SK-N-SH (cell line): Measurements from ENCODE around the gene KMT5C. TPM values are rescaled to one million over a fixed set of nuclear protein-coding genes. Genes with fewer than 3 reads are reported as not detected.

Source experiments
- CTCF ChIA-PET: fragments of 300-600, 350-600 bp; formaldehyde crosslinking; extraction: SDS; loops from one replicate; lab custom pipeline; 2021; lab: Yijun Ruan, JAX
- POLR2A ChIA-PET: fragments of 350-600 bp; sonication (Branson Sonifier 250); formaldehyde crosslinking; extraction: SDS; loops from one replicate; lab custom pipeline; 2020; ENCODE audit warnings: antibody characterized with exemption, inconsistent platforms; lab: Yijun Ruan, JAX
- DNase-seq: peaks from one replicate; pipeline ENCODE4 v3.0.0; 2012
- H2AFZ ChIP-seq: fragments of 200-600 bp; sonication (generic); 2 replicates; pipeline ENCODE4 v1.8.1; 2016; ENCODE audit warnings: antibody characterized with exemption, mild to moderate bottlenecking, low read depth
- H3F3A ChIP-seq: fragments of 200-600 bp; sonication (generic); replicated peaks from 2 replicates; pipeline ENCODE3; 2016; ENCODE audit warnings: antibody characterized with exemption, mild to moderate bottlenecking; ENCODE audit not compliant: insufficient read depth
- H3K27ac ChIP-seq, 2 experiments: fragments of 200-500 bp in 1 of 2; fragments of 200-600 bp in 1 of 2; sonication (Bioruptor generic) in 1 of 2; sonication (generic), shearing (Covaris generic) in 1 of 2; 2 replicates each; pipeline versions ENCODE4 v1.5.1 to v1.6.1; 2014 to 2016; ENCODE audit warnings: low read depth in 2 of 2, inconsistent platforms in 1 of 2, low read length in 1 of 2, mild to moderate bottlenecking in 1 of 2, mixed read lengths in 1 of 2
- H3K27me3 ChIP-seq: fragments of 200-600 bp; sonication (generic), shearing (Covaris generic); 2 replicates; pipeline ENCODE4 v1.6.1; 2016; ENCODE audit warnings: mixed run types; ENCODE audit not compliant: insufficient read depth
- H3K36me3 ChIP-seq, 2 experiments: fragments of 200-500 bp in 1 of 2; fragments of 200-600 bp in 1 of 2; sonication (Bioruptor generic) in 1 of 2; sonication (generic) in 1 of 2; replicated peaks in 1 of 2; 2 replicates each; pipeline versions ENCODE3 to v1.5.1; 2014 to 2016; ENCODE audit warnings: low read length in 1 of 2, mild to moderate bottlenecking in 1 of 2; ENCODE audit not compliant: insufficient read depth in 2 of 2, control insufficient read depth in 1 of 2
- H3K4me1 ChIP-seq, 2 experiments: fragments of 200-500 bp in 1 of 2; fragments of 200-600 bp in 1 of 2; sonication (Bioruptor generic) in 1 of 2; sonication (generic), shearing (Covaris generic) in 1 of 2; 2 replicates each; pipeline versions ENCODE4 v1.5.1 to v1.6.1; 2014 to 2016; ENCODE audit warnings: low read depth in 1 of 2, low read length in 1 of 2, mixed run types in 1 of 2; ENCODE audit not compliant: insufficient read depth in 2 of 2, control insufficient read depth in 1 of 2
- H3K4me2 ChIP-seq: fragments of 200-600 bp; sonication (generic), shearing (Covaris generic); 2 replicates; pipeline ENCODE4 v1.6.1; 2017; ENCODE audit warnings: mixed run types
- H3K4me3 ChIP-seq, 2 experiments: fragments of 200-500 bp in 1 of 2; fragments of 200-600 bp in 1 of 2; sonication (Bioruptor generic) in 1 of 2; sonication (generic), shearing (Covaris generic) in 1 of 2; 2 replicates each; pipeline versions ENCODE4 v1.5.1 to v1.8.1; 2014 to 2016; ENCODE audit warnings: low read depth in 2 of 2, inconsistent platforms in 1 of 2, low read length in 1 of 2, mild to moderate bottlenecking in 1 of 2, mixed read lengths in 1 of 2, moderate library complexity in 1 of 2
- H3K79me2 ChIP-seq: fragments of 200-600 bp; sonication (generic); 2 replicates; pipeline ENCODE4 v1.8.1; 2017; ENCODE audit warnings: mild to moderate bottlenecking; ENCODE audit not compliant: insufficient read depth
- H3K9ac ChIP-seq: fragments of 200-600 bp; sonication (generic); 2 replicates; pipeline ENCODE4 v1.6.1; 2017; ENCODE audit warnings: mixed run types
- H3K9me2 ChIP-seq: fragments of 200-600 bp; sonication (generic); 2 replicates; pipeline ENCODE4 v1.6.1; 2017; ENCODE audit warnings: mixed run types
- H3K9me3 ChIP-seq: fragments of 200-600 bp; sonication (generic); 2 replicates; pipeline ENCODE4 v1.6.1; 2017; ENCODE audit warnings: mixed run types, mild to moderate bottlenecking, moderate library complexity
- H4K20me1 ChIP-seq: fragments of 200-600 bp; sonication (generic); 2 replicates; pipeline ENCODE4 v1.6.1; 2017; ENCODE audit warnings: mild to moderate bottlenecking, mixed run types; ENCODE audit not compliant: insufficient read depth
- CHD2 ChIP-seq: fragments of 150-350 bp; IDR thresholded peaks from 2 replicates; pipeline ENCODE4 v1.6.1; 2018; ENCODE audit warnings: low read length; ENCODE audit not compliant: partially characterized antibody
- FOSL2 ChIP-seq: IDR thresholded peaks from 2 replicates; pipeline ENCODE4 v1.4.0; 2012; ENCODE audit warnings: low read depth, mild to moderate bottlenecking, moderate library complexity, borderline replicate concordance
- FOXJ3 ChIP-seq: sonication (generic); formaldehyde crosslinking; IDR thresholded peaks from 2 replicates; pipeline ENCODE4 v1.5.1; 2020; ENCODE audit warnings: mild to moderate bottlenecking, missing genetic modification reagents
- FOXM1 ChIP-seq: IDR thresholded peaks from 2 replicates; pipeline ENCODE4 v1.4.0; 2012; ENCODE audit warnings: low read depth, mild to moderate bottlenecking
- GABPA ChIP-seq: IDR thresholded peaks from 2 replicates; pipeline ENCODE4 v1.4.0; 2012; ENCODE audit warnings: low read depth, mild to moderate bottlenecking
- NFIC ChIP-seq: IDR thresholded peaks from 2 replicates; pipeline ENCODE4 v1.4.0; 2012; ENCODE audit warnings: borderline replicate concordance
- NRF1 ChIP-seq: IDR thresholded peaks from 2 replicates; pipeline ENCODE4 v1.6.1; 2012; ENCODE audit warnings: low read depth, mild to moderate bottlenecking, low read length
- RXRA ChIP-seq: IDR thresholded peaks from 2 replicates; pipeline ENCODE4 v1.4.0; 2012; ENCODE audit warnings: low read depth, mild to moderate bottlenecking, borderline replicate concordance
- SMC3 ChIP-seq: IDR thresholded peaks from 2 replicates; pipeline ENCODE4 v1.6.1; 2012; ENCODE audit warnings: low read depth, low read length, improper control_type of control experiment
- TEAD4 ChIP-seq: IDR thresholded peaks from 2 replicates; pipeline ENCODE4 v1.4.0; 2012; ENCODE audit warnings: mild to moderate bottlenecking, borderline replicate concordance; ENCODE audit not compliant: insufficient read depth
- WGBS: methylation state at CpG from one replicate; pipeline ENCODE4 v1.1.6; 2017; ENCODE audit warnings: low lambda C conversion rate; 5-methylcytosine and 5-hydroxymethylcytosine counted together
- polyA plus RNA-seq, 3 experiments: library from polyadenylated mRNA; depleted of rRNA; stranded (reverse); fragments of >200 nt; gene quantifications; 2 replicates each; pipeline ENCODE4 v1.2.3, GENCODE V29; 2012
- TF ChIP-seq, protein P1 (sequence below): IDR thresholded peaks from 2 replicates; pipeline ENCODE4 v1.4.0; 2012; ENCODE audit warnings: low read depth, borderline replicate concordance
- TF ChIP-seq, protein P2 (sequence below): IDR thresholded peaks from 2 replicates; pipeline ENCODE4 v1.4.0; 2012; ENCODE audit warnings: low read depth
- TF ChIP-seq, protein P3 (sequence below): IDR thresholded peaks from 2 replicates; pipeline ENCODE4; 2012
- TF ChIP-seq, protein P4 (sequence below): fragments of 200-600 bp; sonication (generic); IDR thresholded peaks from 2 replicates; pipeline ENCODE4 v1.6.1; 2017; ENCODE audit warnings: antibody characterized with exemption, mild to moderate bottlenecking, moderate library complexity

The KMT5C gene
- polyA plus RNA-seq, 1 of the 3 experiments (the other 2 are of a cell fraction): 14.0 TPM

DNA sequence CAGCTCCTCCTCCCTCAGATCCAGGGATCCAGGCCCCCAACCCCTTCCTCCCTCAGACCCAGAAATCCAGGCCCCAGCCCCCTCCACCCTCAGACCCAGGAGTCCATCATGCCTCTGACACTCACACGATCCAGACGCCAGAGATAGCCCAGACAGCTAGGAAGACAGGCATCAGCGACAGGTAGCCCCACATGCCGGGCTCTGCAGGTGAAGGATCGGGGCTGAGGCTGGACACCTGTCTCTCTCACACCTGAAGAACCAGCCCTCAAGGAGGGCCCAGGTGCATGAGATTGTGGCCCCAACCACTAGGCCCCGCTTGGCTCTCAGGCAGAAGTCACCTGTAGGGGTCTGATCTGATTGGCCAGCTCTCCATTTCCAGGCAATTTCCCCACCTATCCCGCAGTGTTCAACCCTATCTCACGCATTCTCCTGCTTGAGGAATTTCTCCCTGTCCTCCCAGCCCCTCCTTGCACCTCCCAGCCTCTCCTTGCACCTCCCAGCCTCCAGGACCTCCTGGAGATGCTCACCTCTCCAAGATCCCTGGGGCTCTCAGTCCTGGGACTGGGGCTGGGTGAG, 18.7 kb upstream of the KMT5C start:
- H3K4me3 ChIP-seq: no peak overlapping the region
- TF ChIP-seq FOXM1 (no peak), CHD2 (no peak), GABPA (no peak)
- TF ChIP-seq, protein P1, sequence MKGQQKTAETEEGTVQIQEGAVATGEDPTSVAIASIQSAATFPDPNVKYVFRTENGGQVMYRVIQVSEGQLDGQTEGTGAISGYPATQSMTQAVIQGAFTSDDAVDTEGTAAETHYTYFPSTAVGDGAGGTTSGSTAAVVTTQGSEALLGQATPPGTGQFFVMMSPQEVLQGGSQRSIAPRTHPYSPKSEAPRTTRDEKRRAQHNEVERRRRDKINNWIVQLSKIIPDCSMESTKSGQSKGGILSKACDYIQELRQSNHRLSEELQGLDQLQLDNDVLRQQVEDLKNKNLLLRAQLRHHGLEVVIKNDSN: no peak
- H3K9me2 ChIP-seq: no peaks in the 10 kb centered on the region
- WGBS: 91% methylated on average over 8 of the region's 8 CpGs
- H3K4me1 ChIP-seq: no peaks in the 10 kb centered on the region
- H3F3A ChIP-seq: no peaks in the 10 kb centered on the region
- H2AFZ ChIP-seq: no peak overlapping the region
- DNase-seq: no peak
- H3K9ac ChIP-seq: no peak overlapping the region
- POLR2A ChIA-PET: interaction anchor here (1.0 to 1.1 kb wide), 2 partner anchors 11 to 63 kb away, joined by 3 read pairs; no protein-coding TSS in a partner anchor
- no peak overlapping the region for H3K27ac ChIP-seq
- no peaks in the 10 kb centered on the region for H3K27me3 ChIP-seq
- H3K9me3 ChIP-seq: no peaks in the 10 kb centered on the region
- H4K20me1 ChIP-seq: no peaks in the 10 kb centered on the region
- H3K79me2 ChIP-seq: no peaks in the 10 kb centered on the region
- CTCF ChIA-PET: interaction anchor here (1.0 to 3.1 kb wide), 5 partner anchors 18 to 180 kb away, joined by 3 to 21 read pairs (median 5); no protein-coding TSS in a partner anchor
- H3K4me2 ChIP-seq: no peak overlapping the region
- no peaks in the 10 kb centered on the region for H3K36me3 ChIP-seq

DNA sequence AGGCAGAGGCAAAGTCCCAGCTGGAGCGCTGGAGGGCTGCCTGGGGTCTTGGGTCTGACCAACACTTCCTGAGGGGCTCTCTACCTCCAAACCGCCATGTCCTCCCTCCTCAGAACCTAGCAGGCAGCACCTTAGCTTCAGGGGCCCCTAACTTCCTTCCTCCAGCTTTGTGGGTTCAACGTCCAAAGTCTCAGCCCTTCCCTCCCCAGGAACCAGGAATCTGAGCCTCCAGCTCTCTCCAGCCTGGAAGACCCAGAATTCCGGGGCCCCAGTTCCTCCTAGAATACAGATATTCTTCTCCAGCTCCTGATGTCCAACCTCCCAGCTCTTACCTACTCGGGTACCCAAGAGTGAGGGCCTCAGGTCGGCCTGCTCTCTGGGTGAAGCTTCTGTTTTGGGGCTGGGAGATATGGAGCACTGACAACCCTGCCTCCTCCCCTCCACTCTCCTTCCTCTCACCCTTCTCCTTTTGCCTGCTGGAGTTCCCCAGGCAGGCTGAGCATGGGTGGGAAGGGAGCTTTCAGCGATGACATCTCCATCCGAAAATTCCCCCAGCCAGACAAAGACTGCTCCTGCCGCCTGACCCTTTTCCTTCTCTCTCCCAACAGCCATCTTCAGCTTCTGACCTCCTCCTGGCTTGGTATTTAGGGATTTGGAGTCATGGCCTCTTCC, 18.1 kb upstream of the KMT5C start:
- H3K36me3 ChIP-seq: no peaks in the 10 kb centered on the region
- no peak overlapping the region for H2AFZ ChIP-seq
- H3K4me3 ChIP-seq: no peak overlapping the region
- no peaks in the 10 kb centered on the region for H4K20me1 ChIP-seq
- no peaks in the 10 kb centered on the region for H3K9me2 ChIP-seq
- H3K79me2 ChIP-seq: no peaks in the 10 kb centered on the region
- H3F3A ChIP-seq: no peaks in the 10 kb centered on the region
- POLR2A ChIA-PET: interaction anchor here (1.0 to 1.3 kb wide), 3 partner anchors 8 to 62 kb away, joined by 3 to 4 read pairs (median 3); no protein-coding TSS in a partner anchor
- no peaks in the 10 kb centered on the region for H3K9me3 ChIP-seq
- no peak for DNase-seq
- no peak overlapping the region for H3K27ac ChIP-seq
- H3K4me1 ChIP-seq: no peaks in the 10 kb centered on the region
- no peak overlapping the region for H3K4me2 ChIP-seq
- no peak overlapping the region for H3K9ac ChIP-seq
- TF ChIP-seq, protein P2, sequence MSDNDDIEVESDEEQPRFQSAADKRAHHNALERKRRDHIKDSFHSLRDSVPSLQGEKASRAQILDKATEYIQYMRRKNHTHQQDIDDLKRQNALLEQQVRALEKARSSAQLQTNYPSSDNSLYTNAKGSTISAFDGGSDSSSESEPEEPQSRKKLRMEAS: no peak
- TF ChIP-seq FOSL2 (no peak), FOXJ3 (no peak)
- TF ChIP-seq, all 33 proteins: peak for 0
- CTCF ChIA-PET: interaction anchor here (0.8 to 3.1 kb wide), 5 partner anchors 17 to 180 kb away, joined by 3 to 21 read pairs (median 3); no protein-coding TSS in a partner anchor
- 67% methylated on average over 9 of the region's 9 CpGs for WGBS
- no peaks in the 10 kb centered on the region for H3K27me3 ChIP-seq

DNA sequence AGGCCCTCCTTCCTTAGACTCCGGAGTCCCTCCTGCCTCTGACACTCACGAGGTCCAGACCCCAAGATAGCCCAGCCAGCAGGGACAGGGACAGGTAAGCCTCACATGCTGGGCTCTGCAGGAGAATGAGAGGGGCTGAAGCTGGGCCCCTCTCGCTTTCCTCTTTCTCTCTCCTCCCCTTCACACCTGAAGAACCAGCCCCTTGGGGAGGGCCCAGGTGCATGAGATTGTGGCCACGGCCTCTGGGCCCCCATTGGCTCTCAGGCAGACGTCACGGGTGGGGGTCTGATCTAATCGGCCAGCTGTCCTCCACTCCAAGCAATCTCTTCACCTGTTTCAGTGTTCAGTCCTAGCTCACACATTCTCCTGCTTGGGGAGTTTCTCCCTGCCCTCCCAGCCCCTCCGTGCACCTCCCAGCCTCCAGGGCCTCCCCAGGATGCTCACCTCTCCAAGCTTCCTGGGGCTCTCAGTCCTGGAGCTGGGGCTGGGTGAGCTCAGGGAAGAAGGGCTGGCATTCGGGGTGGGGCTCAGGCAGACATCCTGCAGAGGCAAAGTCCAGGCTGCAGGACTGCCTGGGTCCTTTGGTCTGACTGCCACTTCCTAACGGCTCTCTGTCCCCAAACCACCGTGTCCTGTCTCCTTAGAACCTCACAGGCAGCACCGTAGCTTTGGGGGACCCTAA, 17.3 kb upstream of the KMT5C start:
- H4K20me1 ChIP-seq: no peaks in the 10 kb centered on the region
- no peaks in the 10 kb centered on the region for H3K27me3 ChIP-seq
- H3K9ac ChIP-seq: no peak overlapping the region
- no peak for DNase-seq
- H3K4me2 ChIP-seq: no peak overlapping the region
- no peaks in the 10 kb centered on the region for H3K4me1 ChIP-seq
- no peaks in the 10 kb centered on the region for H3K36me3 ChIP-seq
- POLR2A ChIA-PET: interaction anchor here (1.3 kb wide), 1 partner anchor 9 kb away, joined by 4 read pairs; no protein-coding TSS in a partner anchor
- H3K4me3 ChIP-seq: no peak overlapping the region
- H3K9me2 ChIP-seq: no peaks in the 10 kb centered on the region
- no peak overlapping the region for H3K27ac ChIP-seq
- H3K79me2 ChIP-seq: no peaks in the 10 kb centered on the region
- H2AFZ ChIP-seq: no peak overlapping the region
- no peaks in the 10 kb centered on the region for H3K9me3 ChIP-seq
- CTCF ChIA-PET: interaction anchor here (0.7 to 3.8 kb wide), 5 partner anchors 18 to 97 kb away, joined by 3 to 21 read pairs (median 3); no protein-coding TSS in a partner anchor
- no peaks in the 10 kb centered on the region for H3F3A ChIP-seq
- 70% methylated on average over 10 of the region's 12 CpGs for WGBS
- TF ChIP-seq FOXM1 (no peak), CHD2 (no peak), GABPA (no peak), SMC3 (no peak), TEAD4 (no peak), NFIC (no peak), RXRA (no peak), NRF1 (no peak)
- TF ChIP-seq, protein P2: no peak
- TF ChIP-seq, protein P3, sequence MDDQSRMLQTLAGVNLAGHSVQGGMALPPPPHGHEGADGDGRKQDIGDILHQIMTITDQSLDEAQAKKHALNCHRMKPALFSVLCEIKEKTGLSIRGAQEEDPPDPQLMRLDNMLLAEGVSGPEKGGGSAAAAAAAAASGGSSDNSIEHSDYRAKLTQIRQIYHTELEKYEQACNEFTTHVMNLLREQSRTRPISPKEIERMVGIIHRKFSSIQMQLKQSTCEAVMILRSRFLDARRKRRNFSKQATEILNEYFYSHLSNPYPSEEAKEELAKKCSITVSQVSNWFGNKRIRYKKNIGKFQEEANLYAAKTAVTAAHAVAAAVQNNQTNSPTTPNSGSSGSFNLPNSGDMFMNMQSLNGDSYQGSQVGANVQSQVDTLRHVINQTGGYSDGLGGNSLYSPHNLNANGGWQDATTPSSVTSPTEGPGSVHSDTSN: no peak
- TF ChIP-seq, protein P4, sequence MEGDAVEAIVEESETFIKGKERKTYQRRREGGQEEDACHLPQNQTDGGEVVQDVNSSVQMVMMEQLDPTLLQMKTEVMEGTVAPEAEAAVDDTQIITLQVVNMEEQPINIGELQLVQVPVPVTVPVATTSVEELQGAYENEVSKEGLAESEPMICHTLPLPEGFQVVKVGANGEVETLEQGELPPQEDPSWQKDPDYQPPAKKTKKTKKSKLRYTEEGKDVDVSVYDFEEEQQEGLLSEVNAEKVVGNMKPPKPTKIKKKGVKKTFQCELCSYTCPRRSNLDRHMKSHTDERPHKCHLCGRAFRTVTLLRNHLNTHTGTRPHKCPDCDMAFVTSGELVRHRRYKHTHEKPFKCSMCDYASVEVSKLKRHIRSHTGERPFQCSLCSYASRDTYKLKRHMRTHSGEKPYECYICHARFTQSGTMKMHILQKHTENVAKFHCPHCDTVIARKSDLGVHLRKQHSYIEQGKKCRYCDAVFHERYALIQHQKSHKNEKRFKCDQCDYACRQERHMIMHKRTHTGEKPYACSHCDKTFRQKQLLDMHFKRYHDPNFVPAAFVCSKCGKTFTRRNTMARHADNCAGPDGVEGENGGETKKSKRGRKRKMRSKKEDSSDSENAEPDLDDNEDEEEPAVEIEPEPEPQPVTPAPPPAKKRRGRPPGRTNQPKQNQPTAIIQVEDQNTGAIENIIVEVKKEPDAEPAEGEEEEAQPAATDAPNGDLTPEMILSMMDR: no peak
